NCI-H1105 treated with DMSO at 0.1 percent for 48 hours (cell line): Measurements from ENCODE around the gene ZNF799.
A peak's percentile ranks its signal among the peaks of the same experiment; 100 is the strongest.
"Not testable (repeated sequence)": the region's sequence is repeated elsewhere in the genome, so short reads cannot be mapped to it uniquely, and the experiment has no call there.

ENCODE experiments used
- DNase-seq: peaks from one replicate; lab custom pipeline; 2025; lab: John Stamatoyannopoulos, UW

The ZNF799 gene

GRCh38 chr19:12400633-12401502 lies at the start of gene ZNF799:
ZNF799 (minus strand) TSS chr19:12401271; CDS start chr19:12401070, 201 bp downstream.
- peak; percentile 91 for DNase-seq

GRCh38 chr19:12450844-12451243 lies 49.8 kb upstream of the ZNF799 start:
- no peak for DNase-seq

DNA sequence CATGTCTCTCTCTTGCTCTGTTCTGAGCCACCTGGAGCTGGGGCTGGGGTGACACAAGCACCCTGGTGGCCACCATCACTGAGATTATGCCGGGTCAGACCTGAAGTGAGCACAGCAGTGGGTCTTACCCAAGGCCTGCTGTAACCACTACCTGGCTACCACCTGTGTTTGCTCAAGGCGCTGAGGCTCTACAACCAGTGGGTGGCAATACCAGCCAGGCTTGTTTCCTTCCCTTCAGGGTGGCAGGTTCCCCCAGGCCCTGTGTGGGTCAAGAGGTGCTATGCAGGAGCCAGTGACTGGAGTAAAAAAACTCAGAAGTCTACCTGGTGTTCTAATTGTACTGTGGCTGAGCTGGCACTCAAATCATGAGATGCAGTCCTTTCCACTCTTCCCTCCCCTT lies 47.7 kb upstream of the ZNF799 start:
- no peak for DNase-seq

GRCh38 chr19:12440541-12441316 lies 39.7 kb upstream of the ZNF799 start, which contains the start of gene ZNF443:
ZNF443 (minus strand) TSS chr19:12441021; CDS start chr19:12440914, 107 bp downstream.
- DNase-seq: peak; percentile 96

DNA sequence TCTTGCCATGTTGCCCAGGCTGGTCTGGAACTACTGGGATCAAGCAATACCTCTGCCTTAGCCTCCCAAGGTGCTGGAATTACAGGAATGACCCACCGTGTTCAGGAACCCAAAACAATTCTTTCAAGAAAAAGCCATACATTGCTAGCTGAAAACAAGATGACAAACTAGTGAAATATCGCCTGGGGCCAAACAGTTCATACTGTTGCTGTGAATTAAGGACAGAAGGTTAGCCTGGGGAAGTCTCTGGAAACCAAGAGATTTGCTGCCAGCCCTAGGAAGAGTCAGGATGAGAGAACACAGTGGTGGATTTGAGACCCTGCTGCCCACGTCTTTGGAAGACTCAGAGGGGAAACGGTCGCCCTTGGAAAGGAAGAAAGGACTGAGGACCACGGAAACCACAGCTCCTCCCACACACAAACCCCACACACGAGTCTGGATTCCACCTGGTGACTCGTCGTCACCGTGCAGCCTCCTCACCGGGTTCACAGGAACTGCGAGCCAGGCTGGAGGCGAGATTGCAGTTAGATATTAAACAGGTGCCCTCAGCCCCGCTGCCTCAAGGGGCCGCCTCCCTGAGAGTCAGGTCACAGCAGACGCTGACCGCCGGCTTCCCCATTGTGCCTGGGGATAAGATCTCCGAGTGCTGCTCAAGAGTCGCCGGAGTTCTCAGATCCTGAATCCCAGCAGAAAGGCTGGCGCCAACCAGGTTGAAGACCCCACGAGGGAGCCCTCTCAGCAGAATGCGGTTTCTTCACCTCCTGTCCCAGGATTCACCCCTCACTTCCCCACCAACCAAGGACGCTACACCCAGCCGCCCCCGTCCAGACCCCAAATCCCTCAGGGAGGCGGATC lies 38.8 kb upstream of the ZNF799 start:
- DNase-seq: peak; percentile 11

DNA sequence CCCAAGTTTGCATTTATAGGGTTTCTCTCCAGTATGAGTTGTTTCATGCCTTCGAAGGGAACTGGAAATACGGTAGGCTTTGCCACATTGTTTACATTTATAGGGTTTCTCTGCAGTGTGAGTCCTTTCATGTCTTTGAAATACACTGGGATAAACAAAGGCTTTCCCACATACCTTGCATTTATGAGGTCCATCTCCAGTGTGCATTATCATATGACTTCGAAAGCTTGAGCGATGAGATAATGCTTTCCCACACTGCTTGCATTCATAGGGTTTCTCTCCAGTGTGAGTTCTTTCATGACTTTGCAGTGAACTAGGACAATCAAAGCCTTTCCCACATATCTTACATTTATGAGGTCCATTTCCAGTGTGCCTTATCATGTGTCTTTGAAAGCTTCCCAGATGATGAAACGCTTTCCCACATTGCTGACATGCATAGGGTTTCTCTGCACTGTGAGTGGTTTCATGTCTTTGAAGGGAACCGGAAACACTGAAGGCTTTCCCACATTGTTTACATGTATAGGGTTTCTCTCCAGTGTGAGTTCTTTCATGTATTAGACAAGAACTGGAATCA lies 29.7 kb upstream of the ZNF799 start:
- DNase-seq: not testable (repeated sequence)

- no peak for DNase-seq
Observed at GRCh38 chr19:12425888-12426274, 24.8 kb upstream of the ZNF799 start.

DNA sequence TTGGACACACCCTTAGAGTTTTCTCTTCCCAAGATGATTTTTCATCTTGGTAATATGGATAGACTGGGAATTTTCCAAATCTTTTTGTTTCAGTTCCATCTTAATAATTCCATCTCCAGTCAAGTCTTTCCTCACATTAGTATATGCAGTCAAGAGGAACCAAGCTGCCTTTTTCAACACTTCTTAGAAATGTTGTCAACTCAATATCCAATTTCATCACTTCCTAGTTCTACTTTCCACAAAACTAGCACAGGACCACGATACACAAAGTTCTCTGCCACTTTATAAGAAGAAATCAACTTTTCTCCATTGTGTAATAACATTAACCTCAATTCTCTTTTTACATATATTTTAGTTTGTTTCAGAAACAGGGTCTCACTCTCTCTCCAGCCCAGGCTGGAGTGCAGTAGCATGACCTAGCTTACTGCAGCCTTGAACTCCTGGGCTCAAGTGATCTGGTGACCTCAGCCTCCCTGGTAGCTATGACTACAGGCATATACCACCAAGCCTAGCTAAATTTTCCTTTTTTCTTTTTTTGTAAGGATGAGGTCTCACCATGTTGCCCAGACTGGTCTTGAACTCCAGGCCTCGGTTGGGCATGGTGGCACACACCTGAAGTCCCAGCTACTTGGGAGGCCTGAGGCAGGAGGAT lies 24.3 kb upstream of the ZNF799 start:
- no peak for DNase-seq

DNA sequence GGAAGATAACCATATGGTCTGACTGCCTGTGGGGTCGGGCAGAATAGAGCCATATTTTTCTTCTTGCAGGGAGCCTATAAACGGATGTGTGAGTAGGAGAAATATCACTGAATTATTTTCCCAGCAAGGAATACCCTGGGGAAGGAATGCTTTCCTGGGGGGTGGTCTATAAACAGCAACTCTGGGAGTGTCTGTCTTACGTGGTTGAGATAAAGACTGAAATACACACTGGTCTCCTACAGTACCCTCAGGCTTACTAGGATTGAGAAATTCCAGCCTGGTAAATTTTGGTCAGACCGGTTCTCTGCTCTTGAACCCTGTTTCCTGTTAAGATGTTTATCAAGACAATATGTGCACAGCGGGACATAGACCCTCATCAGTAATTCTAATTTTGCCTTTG lies 16.2 kb upstream of the ZNF799 start:
- DNase-seq: not testable (repeated sequence)

- DNase-seq: no peak
Observed at GRCh38 chr19:12411893-12412292, 10.8 kb upstream of the ZNF799 start.

GRCh38 chr19:12399901-12400632 lies 1.0 kb downstream of the ZNF799 start:
- DNase-seq: peak; percentile 28

DNA sequence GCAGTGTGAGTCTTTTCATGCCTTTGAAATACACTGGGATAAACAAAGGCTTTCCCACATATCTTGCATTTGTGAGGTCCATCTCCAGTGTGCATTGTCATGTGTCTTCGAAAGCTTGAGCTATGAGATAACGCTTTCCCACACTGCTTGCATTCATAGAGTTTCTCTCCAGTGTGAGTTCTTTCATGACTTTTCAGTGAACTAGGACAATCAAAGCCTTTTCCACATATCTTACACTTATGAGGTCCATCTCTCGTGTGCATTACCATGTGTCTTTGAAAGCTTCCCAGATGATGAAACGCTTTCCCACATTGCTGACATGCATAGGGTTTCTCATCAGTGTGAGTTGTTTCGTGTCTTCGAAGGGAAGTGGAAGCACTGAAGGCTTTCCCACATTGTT lies 9.9 kb downstream of the ZNF799 start:
- not testable (repeated sequence) for DNase-seq

- DNase-seq: not testable (repeated sequence)
Observed at GRCh38 chr19:12386365-12386764, 14.7 kb downstream of the ZNF799 start.

- no peak for DNase-seq
Observed at GRCh38 chr19:12380444-12380737, 20.7 kb downstream of the ZNF799 start.

GRCh38 chr19:12379732-12380443 lies 21.2 kb downstream of the ZNF799 start:
- no peak for DNase-seq

DNA sequence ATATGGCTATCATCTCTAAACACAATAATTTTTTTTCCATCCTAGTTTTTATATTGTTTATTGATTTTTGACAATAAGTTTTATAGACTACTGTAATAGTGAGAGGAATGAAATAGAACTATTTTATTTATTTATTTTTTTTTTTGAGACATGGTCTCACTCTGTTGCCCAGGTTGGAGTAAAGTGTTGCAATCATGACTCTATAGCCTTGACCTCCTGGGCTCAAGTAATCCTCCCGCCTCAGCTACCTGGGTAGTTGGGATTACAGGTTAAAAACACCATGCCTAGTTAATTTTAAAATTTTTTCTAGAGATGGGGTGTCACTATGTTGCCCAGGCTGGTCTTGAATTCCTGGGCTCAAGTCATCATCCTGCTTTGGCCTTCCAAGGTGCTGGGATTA lies 27.0 kb downstream of the ZNF799 start:
- no peak for DNase-seq

GRCh38 chr19:12365236-12366162 lies 35.6 kb downstream of the ZNF799 start, which contains the start of gene ZNF442:
ZNF442 (minus strand) TSS chr19:12365683; CDS start chr19:12363631, 2,052 bp downstream.
- peak; percentile 94 for DNase-seq

GRCh38 chr19:12364391-12365235 lies 36.5 kb downstream of the ZNF799 start:
- DNase-seq: no peak
